Kidney capillary endothelial cell (primary cell): ENCODE results near the gene JADE2.

ENCODE experiments used
- DNase-seq: peaks from one replicate; pipeline ENCODE4 v3.0.0-alpha.2; 2018; ENCODE audit warnings: low spot score

The JADE2 gene

DNA sequence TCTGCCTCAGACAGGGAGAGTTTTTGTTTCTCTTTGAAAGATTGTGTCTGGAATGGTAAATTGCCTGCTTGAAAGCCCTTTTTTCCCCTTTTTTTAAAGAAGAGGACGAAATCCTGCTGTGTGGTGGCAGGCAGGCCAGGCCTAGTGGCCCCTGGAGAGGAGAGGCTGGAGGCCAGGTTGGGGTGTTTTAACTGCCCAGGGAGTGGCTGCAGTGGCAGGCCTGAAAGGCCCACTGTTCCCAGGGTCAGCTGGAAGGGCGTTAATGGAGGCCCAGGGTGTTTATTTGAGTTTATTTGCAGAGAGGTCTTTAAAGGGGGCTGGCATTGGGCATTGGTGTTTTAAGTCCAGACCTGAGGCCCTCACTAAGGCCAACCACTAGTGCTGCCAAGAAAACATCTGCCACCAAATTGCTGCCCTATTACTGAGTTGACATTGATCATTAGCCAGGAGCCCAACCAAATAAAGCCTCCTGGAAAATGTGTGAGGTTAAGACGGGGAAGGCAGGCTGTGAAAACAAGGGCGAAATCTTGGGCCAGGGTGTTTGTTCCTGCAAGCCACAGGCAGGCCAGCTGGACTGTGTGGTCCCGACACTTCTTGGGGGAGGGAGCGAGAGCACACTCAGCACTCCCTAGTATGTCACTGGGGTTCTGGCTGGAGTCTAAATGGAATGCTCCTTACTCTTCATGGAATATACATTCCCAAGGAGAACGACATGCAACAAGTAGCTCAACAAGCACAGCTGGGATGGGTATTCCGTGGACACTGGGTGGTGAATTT, 5.0 kb downstream of the JADE2 start:
- DNase-seq, result no peak

DNA sequence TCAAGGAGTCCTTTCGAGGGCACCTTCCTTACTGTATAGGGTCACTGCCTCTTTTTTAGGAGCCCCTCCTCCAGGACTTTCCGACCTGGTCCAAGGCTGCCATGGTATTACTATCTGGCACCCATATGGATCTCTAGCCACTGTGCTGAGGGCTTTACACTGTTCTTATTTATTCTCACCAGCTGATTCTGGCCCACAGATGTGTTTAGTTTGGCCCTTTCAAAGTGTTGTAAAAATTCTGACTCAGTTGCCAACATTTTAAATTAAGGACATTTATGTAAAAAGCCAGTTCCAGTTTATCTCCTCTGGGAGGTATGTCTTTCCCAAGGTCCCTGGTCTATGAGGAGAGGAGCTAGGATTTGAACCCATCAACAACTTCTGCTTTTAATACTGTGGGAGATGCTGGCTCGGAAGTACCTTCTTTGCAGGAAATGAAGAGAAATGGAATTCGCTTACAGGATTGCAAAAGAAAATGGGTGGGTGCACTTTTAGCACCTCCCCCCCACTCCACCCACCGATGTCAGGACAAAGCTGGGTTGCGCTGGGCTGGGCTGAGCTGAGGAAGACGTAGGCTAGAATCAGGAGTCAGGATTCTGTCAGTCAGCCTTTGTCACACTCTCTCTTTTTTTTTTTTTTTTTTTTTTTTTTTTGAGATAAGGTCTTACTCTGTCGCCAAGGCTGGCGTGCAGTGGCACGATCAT, 7.8 kb downstream of the JADE2 start:
- DNase-seq, result no peak

DNA sequence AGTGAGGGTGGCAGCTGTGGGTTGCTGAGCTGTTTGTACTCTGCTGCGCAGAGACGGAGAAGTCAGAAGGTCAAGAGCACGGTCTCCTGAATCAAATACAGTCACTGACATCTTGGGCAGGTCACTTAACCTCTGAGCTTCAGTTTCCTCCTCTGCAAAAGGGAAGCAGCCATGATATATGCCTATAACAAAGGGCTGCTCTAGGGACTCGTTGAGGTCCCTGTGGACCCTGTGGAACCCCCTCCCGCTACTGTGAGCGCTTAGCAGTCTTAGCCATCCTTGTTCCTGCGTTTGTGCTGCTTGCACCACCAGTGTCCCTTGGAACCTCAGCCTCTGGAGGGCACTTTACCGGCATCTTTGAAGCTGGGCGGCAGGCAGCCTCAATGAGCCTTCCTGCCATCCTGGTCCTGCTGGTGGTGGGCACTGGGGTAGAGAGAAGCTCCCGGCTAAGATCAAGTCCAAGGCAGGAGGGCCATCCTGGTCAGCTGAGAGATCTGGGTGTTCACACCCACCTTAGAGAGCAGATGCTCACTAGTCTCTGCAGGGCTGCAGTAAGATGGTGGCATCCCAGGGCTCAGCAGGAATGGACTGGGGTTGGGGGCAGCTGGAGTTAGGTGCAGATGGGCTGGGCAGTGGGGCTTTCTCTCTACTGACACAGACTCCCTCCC, 8.7 kb downstream of the JADE2 start:
- DNase-seq, result no peak

DNA sequence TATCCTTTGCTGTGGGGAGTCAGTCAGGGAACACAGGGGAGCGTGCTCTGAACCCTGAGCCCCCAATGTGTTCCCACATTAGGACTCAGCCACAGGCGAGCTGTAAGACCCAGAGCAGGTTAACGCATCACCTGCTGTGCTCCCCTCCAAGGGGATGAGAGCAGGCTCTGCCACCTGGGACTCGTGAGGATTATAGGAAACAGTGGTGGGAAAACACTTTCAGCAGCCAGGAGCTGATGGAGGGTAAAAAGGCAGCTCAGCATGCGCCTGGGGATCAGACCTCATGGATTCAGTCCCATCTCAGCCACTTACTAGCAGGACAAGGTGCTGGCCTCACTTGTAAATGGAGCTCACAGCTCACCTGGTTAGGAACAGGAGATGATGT, 9.2 kb downstream of the JADE2 start:
- DNase-seq, result no peak

DNA sequence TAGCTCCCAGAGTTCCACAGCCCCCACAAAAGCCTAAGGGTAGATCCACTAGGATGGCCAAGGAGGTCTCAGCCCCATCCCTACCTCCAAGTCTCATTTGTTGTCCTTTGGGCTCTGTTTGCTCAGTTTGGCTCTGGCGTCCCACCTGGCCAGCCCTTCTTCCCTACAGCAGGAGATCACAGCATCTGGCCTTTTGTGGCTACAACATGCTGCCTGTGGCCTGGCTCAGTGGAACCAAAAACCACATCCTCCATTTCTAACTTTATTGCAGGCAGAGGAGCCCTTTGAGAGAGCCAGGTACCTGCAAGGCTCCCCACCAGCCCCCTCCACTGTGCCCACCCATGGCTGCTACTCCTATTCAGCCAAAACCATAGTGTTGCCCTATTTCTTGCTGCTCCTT, 11.4 kb downstream of the JADE2 start:
- no peak for DNase-seq

DNA sequence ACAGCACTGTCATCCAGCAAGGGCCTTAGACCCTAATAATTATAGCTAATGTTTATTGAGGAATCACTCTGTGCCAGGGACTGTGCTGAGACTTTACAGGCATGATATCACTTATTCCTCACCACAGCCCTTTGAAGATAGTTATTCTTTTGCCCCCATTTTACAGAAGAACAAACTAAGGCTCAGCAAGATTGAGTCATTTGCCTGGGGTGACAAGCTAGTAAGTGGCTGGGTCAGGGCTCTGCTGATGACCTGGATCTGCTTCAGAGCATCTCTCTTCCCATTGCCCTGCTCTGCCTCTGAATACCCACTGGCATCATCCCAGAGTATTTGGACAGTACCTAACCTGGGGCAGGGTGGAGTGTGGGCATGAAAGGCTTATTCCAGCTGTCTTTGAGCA, 11.8 kb downstream of the JADE2 start:
- no peak for DNase-seq

DNA sequence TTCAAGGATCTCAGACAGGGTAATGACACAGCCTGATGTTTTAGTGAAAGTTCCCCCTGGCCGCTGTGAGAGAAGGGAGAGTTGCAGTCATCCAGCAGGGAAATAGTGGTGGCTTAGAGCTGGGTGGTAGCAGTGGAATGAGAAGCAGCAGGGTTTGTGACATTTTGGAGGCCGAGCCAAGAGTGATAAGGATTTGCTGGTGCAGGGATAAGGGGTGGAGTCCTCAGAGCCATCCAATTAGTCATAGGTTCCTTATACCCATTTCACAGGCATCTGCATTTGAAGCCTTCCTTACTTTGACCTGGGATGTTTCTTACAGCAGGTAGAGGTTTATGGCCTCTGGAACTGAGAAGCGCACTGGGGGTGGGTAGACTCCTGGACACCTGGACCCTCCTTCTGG, 12.8 kb downstream of the JADE2 start:
- no peak for DNase-seq

DNA sequence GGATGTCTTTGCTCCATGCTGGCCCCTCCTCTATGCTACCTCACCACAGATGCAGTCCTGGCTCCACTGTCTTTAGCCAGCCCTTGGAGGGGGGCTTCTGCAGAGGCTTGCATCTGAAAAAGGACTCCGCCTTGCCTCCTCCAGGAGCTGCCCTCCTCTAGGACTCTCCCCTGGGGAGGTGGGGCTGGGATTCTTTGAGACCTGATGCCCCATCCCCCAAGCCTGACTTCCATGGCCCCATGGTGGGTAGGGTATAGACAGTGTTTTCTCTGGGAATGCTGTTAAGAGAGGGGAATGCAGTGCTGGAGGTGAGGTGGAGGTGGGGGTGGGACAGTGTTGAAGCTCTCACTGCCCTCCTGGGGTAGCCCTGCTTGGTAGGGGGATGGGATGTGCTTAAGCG, 14.3 kb downstream of the JADE2 start:
- no peak for DNase-seq

DNA sequence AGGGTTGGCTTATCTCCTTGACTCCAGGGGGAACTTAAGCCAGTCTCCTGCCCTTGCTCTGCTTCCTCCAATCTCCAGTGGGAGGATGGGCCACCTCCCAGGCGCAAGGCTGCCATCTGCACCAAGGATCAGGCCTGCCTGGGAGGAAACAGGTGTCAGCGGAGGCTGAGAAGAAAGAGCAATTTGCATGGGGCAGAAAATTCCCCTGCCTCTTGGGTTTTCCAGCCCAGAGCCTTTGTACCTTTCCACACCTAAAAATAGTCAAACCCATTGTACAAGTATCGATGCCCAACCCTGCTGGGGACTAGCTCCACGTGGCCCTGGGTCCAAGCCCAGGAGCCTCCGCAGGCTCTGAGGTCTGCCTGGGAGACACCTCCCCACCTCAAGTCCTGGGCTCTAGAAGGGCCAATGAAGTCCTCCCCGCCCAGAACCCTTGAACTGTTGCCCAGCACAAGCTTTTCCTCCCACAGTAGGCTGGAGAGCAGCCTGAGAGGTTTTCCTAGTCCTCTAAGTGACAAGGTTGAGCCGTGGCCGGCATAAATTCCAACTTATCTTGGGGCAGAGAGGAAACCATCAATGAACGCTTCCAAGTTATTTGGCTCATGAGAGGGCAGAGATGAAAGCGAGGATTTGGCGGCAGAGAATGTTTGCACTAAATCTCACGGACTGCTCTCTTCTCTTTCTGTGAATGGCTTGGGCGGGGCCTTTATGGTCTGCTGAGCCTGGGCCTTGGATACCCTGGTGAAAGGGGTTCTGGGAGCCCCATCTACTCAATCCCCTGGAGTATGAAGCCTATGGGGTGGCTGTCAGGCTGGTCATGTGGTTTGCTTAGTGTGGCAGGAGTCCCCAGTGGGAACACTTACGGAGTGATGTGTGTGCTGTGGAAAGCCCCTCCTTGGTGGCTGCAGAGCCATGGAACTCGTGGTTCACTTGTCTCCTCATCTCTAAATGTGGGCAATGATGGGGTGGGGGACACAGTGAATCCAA, 15.6 kb downstream of the JADE2 start:
- DNase-seq, result no peak

DNA sequence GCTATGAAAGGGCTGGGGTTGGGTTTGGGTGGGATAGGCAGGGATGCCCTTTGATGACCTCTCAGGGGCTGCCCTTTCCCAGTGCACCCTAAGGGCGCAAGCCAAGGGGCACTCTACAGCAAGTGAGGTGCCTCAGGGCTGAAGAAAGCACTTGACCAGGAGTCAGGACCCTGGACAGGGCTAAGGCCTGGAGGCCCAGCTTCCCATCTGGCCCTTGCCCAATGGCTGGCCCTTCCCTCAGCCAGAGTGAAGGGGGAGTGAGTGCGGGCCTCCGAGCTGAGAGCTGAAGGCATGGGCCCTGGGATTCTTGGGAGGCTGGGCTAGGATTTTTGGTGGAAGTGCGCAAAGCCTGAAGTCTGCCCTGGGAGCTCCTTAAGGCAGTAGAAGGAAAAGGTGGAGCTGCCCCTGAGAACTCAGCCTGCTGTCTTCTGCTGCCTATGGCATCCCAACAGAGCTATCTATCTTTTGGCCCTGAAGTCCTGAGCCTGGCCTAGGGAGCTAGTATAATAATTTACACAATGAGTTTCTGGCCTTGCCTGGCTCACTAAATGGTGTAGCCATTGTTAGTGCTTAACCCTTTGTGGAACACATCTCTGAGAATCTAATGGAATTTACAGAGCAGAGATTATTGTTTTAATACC, 16.4 kb downstream of the JADE2 start:
- DNase-seq, result no peak

DNA sequence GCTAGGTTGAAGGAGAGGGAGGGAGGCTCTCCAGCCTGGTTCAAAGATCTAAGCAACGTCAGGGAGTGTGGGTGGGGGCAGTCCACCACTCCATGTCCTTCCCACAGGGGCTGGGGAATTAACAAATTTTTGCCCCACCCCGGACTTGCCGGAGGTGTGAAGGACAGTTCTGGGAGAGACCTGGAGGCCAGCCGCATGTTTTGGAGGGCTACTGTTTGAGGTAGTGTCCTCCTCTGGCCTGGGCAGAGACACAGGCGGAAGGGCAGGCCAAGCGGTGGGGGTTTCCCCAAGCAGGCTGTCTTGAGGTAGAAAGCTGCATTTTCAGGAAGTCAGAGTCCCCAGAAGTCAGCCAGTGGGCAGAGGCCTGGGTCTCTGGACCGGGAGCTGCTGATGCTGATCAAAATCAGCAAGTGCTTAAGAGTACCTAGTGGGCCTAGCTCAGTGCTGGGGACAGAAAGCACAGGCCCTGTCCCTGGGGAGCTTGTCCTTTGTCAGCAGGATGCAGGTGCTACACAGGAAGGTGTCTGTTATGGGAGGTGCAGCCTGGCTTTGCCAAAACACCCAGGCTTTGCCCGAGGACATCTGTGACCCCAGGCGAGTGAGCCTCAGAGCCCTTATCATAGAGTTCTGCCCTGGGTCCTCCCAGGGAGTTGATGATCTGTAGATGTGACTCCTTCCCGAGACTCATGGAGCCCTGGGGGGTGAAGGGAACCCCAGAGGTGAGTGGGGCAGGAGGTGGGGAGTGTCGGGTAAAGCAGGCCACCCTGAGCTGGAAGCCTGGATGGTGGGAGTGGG, 18.5 kb downstream of the JADE2 start:
- no peak for DNase-seq

DNA sequence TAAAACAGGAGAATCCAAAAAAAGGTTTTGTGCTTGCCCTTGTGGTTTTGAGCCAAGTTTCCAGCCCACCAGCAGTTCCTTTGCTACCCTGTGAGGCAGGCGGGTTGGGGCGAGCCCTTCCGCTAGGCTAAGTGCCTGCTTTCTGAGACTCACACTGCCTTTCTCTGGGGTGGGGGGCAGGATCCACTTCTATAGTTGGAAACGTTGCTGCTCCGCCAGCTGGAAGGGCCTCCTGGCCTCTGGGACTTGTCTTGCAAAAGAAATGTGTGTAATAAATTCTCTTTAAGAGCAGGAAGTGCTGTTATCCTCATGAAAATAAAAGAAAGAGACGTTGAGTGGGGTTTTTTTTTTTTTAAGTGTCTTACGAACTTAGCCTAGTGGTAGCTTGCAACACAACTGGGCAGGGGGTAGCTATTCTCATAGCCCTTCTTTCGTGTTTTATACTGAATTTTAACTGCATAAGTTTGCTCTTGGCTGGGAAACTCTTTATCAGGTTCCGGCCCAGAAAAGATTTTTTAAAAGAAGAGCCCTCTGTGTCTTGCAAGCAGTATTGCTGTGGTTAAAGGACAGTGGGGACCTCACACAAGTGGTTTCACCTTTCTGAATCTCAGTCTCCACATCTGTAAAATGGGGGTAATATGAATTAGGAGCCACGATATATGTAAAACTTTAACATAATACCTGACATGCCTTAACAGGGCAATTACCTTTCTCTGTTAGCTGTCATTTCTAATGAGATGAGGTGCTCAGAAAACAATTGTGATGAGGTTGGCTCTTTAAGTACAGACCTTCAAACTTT, 19.8 kb downstream of the JADE2 start:
- no peak for DNase-seq

DNA sequence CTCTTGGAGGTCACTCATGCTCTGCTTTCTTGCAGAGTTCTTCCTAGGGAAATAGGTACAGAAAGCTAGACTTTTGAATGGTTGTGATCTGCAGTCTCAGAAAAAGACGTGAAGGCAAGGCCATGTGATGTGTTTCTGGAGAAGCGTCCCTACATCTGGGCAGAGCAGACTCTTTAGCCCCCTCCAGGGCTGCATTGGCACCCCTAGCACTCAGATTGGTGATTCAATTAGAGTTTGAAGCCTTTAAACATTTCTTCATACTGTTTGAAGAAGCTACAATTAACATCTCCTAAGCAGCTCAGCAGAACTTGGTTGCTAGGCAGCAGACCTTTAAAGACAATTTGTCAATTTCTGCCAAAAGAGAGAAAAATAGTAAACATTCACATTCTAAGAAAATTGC, 21.6 kb downstream of the JADE2 start:
- no peak for DNase-seq

DNA sequence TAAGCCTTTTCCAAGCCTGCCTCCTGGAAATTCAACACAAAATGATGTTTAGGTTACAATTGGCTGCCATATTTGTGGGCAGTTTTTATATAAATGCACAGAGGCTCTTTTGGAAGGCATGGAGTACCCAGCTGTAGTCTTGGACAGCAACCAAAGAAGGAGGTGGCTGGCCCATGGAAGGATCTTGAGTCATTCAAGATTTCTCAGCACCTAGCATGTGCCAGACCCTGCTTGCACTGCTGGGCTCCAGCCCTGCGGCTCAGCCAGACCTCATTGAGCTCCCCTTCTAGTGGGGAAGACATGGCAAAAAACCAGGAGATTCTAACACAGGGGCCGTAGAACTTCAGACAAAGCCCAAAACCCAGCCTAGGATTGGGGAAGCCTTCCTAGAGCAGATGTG, 22.1 kb downstream of the JADE2 start:
- DNase-seq, result no peak

DNA sequence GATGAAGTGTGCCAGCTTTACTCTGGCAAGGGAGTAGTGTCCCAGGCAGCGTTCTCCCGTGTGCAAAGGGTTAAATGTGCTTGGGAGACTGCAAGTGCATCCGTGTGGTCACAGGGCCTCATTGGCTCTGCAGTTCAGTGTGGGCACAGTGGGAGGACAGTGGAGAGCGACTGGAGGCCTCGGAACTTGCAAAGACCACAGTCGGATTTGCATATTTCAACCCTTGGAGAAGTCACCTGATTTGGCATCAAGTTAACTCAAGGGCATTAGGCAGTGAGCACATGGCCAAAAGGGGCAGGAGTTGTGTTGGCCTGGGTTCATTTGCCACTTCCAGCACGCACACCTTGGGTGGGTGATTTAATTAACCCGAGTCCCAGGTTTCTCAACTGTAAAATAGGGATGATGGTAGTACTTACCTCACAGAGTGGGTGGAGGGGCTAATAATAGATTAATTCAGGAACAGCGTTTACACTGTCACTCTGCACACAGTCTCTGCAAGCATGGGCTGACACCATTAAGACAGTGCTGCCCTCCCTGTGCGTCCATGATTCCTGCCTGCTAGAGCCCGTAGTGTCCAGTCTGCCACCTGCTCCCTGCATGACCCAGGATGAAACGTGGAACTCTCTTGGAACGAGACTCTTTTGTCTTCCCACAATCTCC, 22.7 kb downstream of the JADE2 start:
- DNase-seq, result no peak

DNA sequence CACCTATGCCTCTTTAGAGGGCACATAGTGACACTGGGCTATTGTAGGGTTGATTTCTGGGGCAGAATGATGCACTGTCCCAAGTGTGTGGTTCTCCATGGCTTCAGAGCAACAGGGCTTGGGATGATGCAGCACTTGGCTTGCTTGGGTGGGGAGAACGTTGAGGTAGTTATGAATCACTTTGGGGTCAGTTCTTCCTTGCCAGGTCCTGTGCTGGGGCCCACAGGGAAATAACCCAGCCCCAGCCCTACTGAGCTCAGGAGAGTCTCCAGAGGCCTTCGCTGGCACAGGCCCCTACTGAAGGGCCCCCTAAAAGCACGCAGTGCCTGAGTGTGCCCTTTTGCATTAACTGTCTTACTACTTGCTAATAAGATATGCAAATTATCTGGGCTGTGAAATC, 24.2 kb downstream of the JADE2 start:
- no peak for DNase-seq

DNA sequence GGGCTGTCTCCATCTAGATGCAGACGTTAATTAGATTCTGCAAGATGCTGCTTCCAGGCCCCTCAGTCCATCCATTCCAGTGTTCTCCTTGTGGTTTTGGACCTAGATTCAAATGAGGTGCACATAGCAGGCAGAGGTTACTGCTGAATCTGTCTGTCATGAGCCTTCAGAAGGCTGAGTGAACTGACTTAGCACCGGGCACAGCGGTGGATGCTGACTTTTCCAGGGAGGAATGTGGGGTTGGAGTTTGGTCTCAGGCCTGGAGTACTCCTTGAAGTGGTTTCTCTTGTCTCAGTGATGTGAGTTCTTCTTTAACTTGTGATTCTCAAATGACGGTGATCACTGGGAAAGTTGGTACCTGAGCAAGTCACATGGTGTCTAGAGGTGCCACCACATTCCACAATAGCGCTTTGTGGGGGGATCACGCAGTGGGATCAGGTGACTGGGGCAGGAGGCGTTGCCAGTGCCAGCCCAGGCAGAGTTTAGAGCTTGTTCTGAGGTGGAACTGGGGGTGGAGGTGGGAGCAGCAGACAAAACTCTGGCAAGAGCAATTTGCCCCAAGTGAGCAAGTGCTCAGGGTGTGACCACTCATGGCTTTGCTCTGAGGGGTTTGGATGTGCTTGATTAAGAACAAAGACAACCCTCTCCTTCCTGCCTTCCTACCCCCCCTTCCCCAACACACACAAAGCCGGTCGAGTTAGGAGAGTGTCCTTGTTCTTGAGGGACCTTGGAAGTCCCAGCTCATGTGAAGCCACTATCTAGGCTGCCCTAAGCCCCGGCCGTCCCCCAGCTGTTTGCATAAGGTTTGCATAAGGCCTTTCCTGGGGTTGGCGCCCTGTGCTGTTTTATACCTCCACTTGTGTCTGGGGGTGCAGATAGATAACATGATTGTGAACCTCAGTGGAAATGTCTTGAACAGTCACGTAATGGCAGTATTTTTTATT, 25.1 kb downstream of the JADE2 start:
- no peak for DNase-seq

DNA sequence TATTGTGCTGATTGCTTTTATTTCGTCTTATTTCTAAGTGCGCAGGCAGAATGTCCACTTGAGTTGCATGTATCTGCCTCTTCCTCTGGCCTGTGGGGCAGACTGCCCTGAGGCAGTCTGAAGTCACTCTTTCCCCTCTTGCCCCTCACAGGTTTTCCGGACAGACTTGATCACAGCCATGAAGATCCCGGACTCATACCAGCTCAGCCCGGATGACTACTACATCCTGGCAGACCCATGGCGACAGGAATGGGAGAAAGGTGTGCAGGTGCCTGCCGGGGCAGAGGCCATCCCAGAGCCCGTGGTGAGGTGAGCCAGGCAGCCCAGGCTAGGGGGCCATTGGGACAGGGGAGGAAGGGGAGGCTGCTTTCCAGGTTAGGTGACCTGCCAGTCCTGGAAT, 26.4 kb downstream of the JADE2 start:
- no peak for DNase-seq
